ENCODE results near the gene CAT.

Gene CAT

DNA sequence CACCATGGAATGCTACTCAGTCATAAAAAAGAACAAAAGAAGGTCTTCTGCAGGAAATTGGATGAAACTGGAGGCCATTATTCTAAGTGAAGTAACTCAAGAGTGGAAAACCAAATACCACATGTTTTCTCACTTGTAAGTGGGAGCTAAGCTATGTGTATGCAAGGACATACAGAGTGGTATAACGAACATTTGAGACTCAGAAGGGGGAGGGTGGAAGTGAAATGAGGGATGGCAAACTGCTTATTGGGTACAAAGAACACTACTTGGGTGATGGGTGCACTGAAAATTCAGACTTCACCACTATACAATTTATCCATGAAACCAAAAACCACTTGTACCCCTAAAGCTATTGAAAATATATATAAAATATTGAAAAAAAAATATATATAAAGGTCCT, 13.4 kb upstream of the CAT start:
- DNase-seq (ENCODE audit: low read depth in 3 of 3), result no peak

DNA sequence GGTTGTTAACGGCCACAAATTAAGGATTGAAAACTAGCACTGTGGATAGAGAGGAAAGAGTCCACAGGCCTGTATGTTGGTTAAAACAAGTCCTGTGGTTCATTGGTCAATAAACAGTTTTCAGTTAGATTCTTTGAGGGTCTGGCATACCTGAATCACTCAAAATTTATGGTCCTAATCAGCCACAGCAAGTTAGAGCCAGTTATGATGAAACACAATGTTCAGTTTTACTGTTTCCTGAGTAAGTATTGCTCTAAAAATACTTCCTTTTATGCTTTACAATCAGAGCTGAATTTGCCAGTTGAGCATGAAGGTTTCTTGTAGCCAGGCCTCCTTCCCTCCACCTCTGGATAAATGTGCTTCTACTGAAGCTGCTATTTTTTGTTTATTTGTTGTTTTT, 12.9 kb upstream of the CAT start:
- no peak for DNase-seq (ENCODE audit: low read depth in 3 of 3)

DNA sequence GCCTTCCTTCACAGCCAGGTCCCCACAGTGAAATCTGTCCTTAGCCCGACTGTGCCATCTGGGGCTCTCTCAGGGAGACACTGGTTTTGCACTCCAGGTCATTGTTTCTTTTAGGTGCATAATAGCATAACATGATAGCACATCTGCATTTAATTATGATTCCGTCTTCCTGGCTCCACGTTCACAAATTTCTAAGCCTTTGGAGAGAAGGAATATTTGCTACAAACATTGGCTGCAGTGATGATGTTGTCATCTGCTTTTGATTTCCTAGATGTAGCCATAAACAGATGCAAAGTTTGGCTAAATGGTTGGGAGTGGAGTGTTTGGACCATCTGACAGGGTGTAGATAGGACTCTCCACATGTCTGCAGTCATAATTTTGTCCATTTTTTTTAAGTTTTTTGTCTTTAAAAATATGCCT, 12.0 kb upstream of the CAT start:
- no peak for DNase-seq (ENCODE audit: low read depth in 3 of 3)

DNA sequence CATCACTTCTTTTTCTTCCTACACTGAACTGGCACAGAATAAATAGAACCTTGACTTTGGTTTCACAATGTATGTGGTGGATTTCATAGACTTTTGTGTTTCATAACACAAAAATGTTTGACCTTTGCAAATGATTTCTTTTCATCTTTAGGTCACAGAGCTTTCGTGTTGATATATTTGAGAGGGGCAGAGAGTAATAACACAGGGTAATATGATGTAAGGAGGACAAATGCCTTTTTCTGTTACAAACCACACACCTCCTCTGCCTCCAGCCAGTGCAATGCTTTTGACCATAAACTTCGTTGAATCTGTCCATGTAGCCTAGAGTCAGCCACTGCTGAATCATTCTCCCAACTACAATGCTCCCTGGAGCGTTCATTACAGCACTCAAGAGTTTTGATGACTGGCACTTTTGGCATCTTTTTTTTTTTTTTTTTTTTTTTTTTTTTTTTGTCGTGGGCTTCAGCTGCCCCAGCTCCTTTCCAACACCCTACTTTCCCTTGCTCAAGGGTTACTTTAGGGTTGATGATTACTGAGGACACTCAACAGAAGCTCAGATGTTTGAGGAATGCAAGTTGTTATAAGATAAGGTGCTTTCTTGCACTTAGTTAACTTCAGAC, 11.4 kb upstream of the CAT start:
- DNase-seq (ENCODE audit: low read depth in 3 of 3), result no peak

DNA sequence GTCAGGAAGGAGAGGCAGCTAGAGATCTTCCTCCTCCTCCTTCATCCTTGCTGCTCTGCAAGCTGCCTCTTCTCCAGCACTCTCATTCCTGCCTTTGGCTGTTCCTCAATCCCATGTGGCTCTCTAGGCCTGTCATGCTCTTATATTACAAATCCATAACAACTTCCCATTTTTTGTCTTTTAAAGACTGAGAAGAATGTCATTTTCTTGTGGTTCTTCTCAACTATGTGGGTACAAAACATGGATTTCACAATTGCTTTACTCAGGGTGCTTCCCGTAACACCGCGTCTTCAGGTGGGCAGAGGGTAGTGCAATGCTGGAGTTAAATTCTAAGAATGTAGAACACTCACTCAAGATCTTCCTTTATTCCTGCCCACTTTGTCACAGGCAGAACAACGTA, 6.8 kb upstream of the CAT start:
- DNase-seq (ENCODE audit: low read depth in 3 of 3), result no peak

DNA sequence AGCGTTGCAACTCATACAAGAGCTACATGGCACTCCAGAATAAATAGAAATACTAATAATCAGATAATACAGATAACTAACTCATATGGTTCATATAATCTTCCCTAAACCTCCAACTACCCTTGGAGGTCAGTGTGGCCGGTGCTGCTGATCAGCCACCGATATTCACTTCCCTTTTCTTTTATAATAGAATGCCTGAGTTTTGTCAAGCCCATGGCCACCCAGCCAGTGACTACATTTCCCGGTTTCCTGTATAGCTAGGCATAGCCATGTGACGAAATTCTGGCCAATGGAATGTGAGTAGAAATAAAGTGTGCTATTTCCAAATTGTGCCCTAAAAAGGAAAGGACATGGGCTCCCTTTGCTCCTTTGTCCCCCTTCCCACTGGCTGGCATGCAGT, 5.9 kb upstream of the CAT start:
- DNase-seq (ENCODE audit: low read depth in 3 of 3), result no peak

DNA sequence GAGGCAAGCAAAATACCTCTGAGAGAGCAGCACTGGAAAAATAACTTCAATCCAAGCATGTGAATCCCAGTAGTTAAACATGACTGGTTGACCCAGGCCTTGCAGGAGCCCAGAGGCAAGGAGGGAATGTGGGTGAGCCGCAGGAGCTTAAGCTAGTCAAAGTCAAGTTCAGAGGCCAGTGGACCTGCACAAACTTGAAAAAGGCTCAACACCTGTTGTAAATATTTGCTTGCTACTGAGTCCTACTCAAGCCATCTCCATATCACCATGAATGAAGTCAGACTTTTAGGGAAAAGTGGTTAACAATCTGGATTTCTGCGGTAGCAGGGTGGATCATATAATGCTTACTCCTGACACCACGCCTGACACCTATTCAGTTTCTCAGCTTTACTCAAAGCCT, 4.8 kb upstream of the CAT start:
- DNase-seq (ENCODE audit: low read depth in 3 of 3), result no peak

DNA sequence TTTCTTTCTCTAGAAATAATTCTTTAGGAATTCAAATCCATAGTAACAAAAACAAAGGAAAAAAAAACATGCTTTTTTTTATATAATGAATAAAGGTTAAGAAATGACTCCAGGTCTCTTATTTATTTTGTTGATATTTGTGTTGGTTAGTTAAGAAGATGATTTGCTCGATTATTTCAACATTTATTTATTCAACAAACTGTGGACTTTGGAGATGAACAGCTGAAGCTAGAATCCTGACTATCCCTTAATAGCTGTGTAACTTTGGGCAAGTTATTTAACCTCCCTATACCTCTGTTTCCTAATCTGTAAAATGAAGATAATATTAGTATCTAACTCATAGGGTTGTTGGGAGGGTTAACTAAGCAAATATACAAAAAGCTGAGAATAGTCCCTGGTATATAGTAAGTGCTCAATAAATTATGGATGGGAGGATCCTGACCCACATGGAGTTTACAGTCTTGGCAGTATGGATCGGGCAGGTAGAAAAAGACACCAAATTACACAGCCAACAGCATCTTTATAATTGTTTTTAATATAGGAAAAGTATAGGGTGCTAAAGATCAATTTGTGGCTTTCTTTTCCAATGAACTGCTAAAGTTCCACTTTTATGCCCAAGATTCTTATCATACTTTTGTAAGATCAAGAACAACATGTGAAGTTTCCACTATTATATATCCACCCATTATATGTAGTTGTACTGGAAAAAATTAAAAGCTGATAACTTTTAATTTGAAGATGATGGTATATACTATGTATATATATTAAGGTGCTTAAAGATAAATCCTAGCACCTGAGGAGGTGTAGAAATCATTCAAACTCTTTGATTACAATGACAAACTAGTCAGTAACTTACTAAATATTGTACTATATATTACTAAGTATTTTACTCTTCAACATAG, 1.3 kb upstream of the CAT start:
- DNase-seq (ENCODE audit: low read depth in 3 of 3), result no peak

DNA sequence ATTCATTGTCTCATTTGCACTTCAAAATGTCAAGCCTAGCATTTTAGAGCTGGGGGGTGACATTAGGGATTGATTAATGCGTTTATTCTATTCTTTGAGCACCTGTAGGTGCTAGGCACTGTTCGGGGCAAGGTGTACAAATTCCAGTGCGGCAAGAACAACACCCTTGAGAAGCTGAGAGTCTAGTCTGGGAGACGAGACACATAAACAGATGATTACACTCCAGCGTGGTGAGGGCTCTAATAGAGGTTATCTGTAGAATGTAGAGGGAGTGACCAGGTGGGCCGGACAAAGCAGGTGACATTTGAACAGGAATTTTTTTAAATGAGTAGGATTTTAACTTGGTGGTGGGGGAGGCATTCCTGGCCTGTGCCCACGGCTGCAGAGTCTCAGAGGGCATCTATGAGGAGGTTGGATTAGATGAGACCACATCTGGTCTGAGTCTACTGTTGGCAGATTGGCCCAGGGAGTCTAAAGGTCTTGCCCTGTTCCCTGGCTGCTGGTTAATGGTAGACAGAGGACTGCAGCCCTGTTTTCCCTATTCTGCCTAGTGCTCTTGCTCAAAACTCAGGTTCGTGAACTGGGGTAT, 970 bp downstream of the CAT start:
- DNase-seq (ENCODE audit: low read depth in 3 of 3), result no peak

DNA sequence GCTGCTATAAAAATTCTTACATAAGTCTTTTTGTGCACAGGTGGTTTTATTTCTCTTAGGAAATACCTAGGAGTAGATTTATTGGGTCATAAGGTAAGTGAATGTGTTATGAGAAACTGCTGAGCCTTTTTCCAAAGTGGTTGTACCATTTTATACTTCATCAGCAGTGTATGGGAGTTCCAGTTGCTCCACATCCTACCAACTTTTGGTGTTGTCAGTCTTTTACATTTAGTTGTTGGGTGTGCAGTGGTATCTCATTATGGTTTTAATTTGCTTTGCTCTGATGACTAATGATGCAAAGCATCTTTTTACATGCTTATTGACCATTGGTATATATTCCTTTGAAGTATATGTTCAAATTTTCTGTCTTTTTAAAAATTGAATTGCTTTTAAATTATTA, 3.1 kb downstream of the CAT start:
- DNase-seq (ENCODE audit: low read depth in 3 of 3), result no peak

DNA sequence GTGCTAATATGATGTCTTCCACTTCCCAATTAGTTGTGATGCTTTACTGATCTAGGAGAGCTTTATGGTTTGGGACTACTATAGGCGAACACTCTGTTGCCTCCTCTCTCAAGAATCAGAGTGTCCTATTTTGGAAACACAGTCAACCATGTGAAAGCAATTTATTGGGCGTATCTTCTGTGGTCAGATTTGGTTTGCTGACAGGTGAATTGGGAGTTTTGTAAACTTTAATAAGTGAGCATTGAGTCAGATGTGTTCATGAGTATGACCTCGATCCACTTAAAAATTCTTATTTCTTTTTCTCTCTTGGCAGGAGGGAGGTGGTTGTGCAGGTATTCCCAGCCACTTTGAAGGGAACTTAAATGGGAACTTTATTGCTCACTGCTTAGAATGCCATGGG, 4.4 kb downstream of the CAT start:
- DNase-seq (ENCODE audit: low read depth in 3 of 3), result no peak

DNA sequence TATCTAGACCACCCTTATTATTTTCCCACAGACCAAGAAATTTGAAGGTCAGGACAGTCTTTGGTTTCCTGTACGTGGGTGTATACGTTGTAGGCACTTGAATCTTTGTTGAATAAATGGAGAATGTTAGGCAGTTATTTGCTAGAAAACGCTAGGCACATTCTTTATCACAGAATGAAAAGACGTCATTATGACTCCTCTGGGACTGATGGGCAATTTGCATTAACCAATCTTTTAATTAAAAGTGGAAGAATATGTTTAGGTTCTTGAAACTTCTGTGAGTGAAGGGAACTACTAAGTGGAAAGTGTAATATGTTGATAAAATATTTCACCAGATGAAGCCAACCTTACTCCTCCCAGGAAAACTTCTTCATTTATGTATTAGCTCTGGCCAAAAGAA, 5.7 kb downstream of the CAT start:
- DNase-seq (ENCODE audit: low read depth in 3 of 3), result no peak

DNA sequence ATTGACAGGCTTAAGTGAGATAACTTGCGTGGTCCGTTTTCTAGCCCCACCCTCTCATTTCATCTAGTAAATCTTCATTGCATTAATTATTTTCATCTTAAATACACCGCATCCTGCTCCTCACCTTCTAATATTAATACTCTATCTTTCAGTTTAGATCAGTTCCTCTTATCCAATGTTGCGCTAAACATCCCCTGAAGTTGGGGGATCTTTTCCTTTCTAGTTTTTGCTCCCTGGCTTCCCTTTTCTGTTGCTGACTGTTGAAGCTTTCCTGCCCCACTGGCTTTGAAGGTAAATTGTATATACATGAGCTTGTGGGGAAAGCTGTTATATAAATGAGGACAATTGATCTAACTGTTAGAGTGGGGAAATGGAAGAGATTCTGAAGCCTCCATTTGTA, 7.2 kb downstream of the CAT start:
- DNase-seq (ENCODE audit: low read depth in 3 of 3), result no peak

DNA sequence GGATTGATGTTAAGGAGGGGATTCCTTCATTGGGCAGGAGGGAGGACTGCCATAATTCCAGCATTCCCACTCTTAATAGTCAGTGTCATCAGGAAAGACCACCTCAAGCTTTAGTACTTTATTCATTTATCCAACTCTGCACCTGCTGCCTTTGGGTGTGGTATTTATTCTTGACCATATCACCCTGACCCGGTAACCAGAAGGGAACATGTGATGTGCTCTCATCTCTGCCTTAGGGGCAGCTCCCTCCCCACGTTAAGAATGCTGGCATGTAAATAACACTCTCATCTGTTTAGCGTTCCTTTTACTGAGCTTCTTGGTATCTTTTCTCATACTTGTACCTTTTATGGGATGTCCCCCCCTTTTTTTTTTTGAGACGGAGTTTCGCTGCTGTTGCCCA, 7.7 kb downstream of the CAT start:
- DNase-seq (ENCODE audit: low read depth in 3 of 3), result no peak

DNA sequence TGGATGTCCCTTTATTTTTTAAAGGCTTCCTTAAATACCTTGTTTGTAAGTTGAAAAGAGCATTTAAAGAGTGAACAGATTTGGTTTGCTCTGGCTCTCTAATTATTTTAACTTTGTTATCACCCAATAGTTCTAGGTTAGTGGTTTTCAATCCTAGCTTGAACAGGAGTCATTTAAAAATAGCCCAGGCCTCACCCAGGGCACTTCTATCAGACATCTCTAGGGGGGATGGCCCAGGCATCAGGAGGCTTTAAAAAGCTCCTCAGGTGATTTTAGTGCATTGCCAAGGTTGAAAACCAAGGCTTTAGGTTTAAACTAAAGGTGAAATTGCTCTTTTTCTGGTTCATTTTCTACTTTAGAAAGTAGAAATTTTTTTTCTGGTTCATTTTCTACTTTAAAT, 8.3 kb downstream of the CAT start:
- no peak for DNase-seq (ENCODE audit: low read depth in 3 of 3)

DNA sequence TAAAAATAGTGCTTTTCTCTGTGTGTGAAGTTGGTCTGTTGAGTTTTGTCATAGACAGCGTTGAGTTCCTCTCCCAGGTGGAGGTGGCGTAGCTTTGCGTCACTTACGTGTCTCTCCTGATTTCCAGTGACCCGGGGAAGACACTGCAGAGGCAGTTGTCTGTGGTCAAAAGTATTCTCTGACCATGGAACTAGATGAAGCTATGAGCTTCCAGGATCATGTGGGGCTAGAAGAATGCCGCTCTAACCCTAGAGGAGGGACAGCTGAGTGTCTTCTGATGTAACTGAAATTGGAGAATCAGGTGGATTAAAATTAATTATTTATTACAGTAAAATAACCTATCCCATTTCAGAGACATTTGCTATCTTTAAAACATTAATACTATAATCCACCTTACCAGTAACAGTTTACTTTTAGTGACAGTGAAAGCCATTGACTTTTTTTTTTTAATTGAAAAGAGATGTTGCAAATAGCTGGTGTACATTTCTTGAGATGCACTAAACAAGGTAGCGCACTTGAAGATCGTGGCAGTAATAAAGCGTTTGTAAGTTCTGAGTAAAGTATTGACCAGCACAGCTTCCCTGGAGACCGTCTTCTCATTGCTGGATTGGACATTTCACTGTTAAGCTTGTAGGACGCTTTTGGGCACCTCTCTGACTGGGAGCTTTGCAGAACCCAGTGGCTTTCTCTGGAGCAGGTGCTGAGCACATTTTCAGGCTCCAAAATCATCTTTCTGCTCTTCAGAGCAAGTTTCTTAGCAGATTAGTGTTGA, 9.7 kb downstream of the CAT start:
- no peak for DNase-seq (ENCODE audit: low read depth in 3 of 3)

DNA sequence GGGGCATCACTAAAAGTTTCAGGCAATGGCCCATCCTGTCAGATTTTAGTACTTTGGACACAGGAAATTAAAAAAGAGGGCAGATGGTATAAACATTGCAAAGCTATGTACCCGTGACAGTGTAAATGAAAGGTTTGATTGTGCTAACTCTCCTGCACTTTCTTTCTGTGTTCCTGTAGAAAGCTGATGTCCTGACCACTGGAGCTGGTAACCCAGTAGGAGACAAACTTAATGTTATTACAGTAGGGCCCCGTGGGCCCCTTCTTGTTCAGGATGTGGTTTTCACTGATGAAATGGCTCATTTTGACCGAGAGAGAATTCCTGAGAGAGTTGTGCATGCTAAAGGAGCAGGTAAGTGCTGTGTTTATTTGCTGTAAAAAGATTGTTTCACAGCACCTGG, 10.3 kb downstream of the CAT start:
- DNase-seq (ENCODE audit: low read depth in 3 of 3), result no peak

DNA sequence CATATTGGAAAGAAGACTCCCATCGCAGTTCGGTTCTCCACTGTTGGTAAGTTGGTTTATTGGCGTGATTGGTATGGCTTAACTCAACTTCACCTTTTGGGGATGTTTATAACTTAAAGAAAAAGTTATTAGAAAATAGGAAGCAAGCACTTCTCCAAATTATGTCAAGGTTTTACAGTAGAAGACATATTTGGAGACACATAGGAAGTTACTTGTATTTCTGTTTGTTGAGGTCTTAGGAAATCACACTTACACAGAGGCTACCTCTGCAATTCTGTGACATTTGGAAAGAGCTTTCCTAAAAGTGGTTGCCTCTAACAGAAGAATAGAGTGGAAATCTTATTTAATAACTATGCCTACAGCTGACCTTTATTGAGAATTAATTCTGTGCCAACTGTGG, 12.3 kb downstream of the CAT start:
- no peak for DNase-seq (ENCODE audit: low read depth in 3 of 3)

DNA sequence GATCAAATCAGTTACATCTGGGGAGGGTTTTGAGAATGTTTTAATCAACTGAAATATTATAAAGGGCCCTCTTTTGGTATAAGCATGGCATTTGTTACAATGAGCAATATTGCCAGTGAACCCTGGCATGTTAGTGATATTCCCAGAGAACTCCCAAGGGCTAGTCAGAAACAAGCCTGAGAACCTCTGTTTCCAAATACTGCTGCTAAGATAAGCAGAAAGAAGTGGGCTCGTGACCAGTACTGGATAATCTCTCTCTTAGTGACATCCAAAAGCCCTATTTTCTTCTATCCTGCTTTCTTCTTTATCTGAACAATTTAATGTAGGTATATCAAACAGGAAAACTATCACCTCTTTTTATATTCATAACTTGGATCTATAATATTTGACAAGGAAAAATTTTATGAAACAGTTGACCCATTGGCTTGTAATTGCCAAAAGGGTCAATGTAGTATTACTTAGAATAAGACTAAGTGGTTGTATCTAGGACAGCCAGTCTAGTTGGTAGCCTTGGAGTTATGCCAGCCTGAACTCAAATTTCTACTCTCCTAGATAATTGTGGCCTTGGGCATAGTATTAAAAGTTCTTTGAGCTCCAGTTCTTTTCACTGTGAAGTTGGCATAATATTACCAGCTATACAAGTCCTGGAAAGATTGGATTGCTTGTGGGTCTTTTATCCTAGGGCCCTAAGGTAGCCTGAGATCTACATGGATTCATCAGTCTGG, 15.7 kb downstream of the CAT start:
- no peak for DNase-seq (ENCODE audit: low read depth in 3 of 3)

DNA sequence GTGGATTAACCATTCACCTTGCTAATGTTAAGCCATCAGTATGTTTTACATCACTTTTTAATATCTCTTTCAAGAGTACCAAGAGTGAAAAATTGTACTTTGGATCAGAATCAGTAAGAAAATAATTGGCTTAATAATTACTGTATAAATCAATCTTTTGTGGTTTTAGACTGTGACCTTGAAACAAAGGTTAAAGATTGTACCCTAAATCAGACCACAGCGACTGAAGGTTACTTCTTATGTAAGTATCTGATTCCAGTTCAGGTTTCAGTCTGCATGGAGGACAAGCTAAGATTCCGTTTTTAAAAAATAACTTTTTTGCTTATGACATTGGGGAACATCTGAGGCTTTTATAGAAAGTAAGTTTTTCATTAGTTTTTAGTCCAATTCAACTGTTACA, 18.9 kb downstream of the CAT start:
- no peak for DNase-seq (ENCODE audit: low read depth in 3 of 3)

DNA sequence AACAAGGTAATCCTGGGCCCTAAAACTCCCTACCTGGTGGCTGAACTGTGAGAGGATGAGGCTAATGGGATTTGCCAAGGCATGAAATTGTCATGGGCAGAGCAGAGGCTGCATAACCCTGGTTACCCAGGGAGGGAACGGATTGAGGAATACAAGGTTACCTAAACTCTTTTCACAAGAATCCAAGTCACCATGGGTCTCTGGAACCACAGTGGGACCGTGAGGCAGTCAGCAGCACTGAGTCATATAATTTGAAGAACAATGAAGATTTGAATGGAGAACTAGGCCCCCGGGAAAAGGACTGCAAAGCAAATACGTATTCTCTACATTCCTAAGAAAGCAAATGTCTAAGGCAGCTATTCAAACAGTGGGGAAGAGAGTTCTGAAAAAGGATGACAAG, 19.8 kb downstream of the CAT start:
- no peak for DNase-seq (ENCODE audit: low read depth in 3 of 3)

Data from stimulated activated CD4-positive, alpha-beta T cell treated with anti-CD3 and anti-CD28 coated beads, TNF-alpha, amount 100 ng/mL, for 4 hours (primary cell).